Stimulated activated CD4-positive, alpha-beta T cell treated with anti-CD3 and anti-CD28 coated beads, Interleukin-1b, Interleukin-23, amount 100 ng/mL, for 48 hours (primary cell): Measurements from ENCODE around the gene RGMA.

Source experiments
- DNase-seq: peaks from one replicate; pipeline ENCODE4 v3.0.0-alpha.2; 2020

The RGMA gene

GRCh38 chr15:93088981-93089726 lies at the start of gene RGMA:
TSS of gene RGMA (minus strand) at chr15:93089211. CDS start at chr15:93088932, 279 bp downstream.
- DNase-seq: no peak

- DNase-seq: no peak
These were observed 47.6 kb upstream of the RGMA start for GRCh38 chr15:93136606-93137005.

- DNase-seq: no peak
These were observed 47.0 kb upstream of the RGMA start for GRCh38 chr15:93135997-93136397.

- DNase-seq: no peak
These were observed 46.4 kb upstream of the RGMA start for GRCh38 chr15:93135459-93135858.

- no peak for DNase-seq
These were observed 42.6 kb upstream of the RGMA start for GRCh38 chr15:93131485-93132095.

GRCh38 chr15:93129702-93130488 lies 40.9 kb upstream of the RGMA start:
- no peak for DNase-seq

GRCh38 chr15:93127286-93127685 lies 38.3 kb upstream of the RGMA start:
- DNase-seq: no peak

- no peak for DNase-seq
These were observed 37.6 kb upstream of the RGMA start for GRCh38 chr15:93126599-93126998.

- no peak for DNase-seq
These were observed 37.1 kb upstream of the RGMA start for GRCh38 chr15:93126148-93126547.

GRCh38 chr15:93124126-93124525 lies 35.1 kb upstream of the RGMA start:
- no peak for DNase-seq

- DNase-seq: no peak
These were observed 33.2 kb upstream of the RGMA start for GRCh38 chr15:93121973-93122910.

GRCh38 chr15:93121107-93121506 lies 32.1 kb upstream of the RGMA start:
- DNase-seq: no peak

GRCh38 chr15:93118904-93119303 lies 29.9 kb upstream of the RGMA start:
- DNase-seq: no peak

GRCh38 chr15:93111451-93111850 lies 22.4 kb upstream of the RGMA start:
- DNase-seq: no peak

GRCh38 chr15:93110502-93111040 lies 21.6 kb upstream of the RGMA start:
- no peak for DNase-seq

- no peak for DNase-seq
These were observed 20.5 kb upstream of the RGMA start for GRCh38 chr15:93109336-93110102.

- no peak for DNase-seq
These were observed 18.6 kb upstream of the RGMA start for GRCh38 chr15:93107646-93108045.

GRCh38 chr15:93105485-93105884 lies 16.5 kb upstream of the RGMA start:
- DNase-seq: no peak

GRCh38 chr15:93103823-93104222 lies 14.8 kb upstream of the RGMA start:
- DNase-seq: no peak

- no peak for DNase-seq
These were observed 13.2 kb upstream of the RGMA start for GRCh38 chr15:93102211-93102610.

- no peak for DNase-seq
These were observed 4.8 kb upstream of the RGMA start for GRCh38 chr15:93093765-93094164.

- no peak for DNase-seq
These were observed 2.5 kb upstream of the RGMA start for GRCh38 chr15:93091465-93091864.
